WERI-Rb-1 (cell line): ENCODE data around the gene FRK.

Experiments used
- DNase-seq: peaks from one replicate; pipeline ENCODE4 v3.0.0-alpha.2; 2020
- H3K27ac ChIP-seq: fragments of 250-450 bp; sonication (Bioruptor Pico); 2 replicates; pipeline ENCODE4 v1.5.1; 2020; ENCODE audit warnings: mild to moderate bottlenecking, moderate library complexity
- H3K27me3 ChIP-seq: fragments of 250-450 bp; sonication (Bioruptor Pico); 2 replicates; pipeline ENCODE4 v1.5.1; 2021; ENCODE audit warnings: mild to moderate bottlenecking, low read depth, moderate library complexity; ENCODE audit not compliant: insufficient read depth, severe bottlenecking
- H3K36me3 ChIP-seq: fragments of 250-450 bp; sonication (Bioruptor Pico); 2 replicates; pipeline ENCODE4 v1.5.1; 2020; ENCODE audit warnings: mild to moderate bottlenecking, moderate library complexity
- H3K4me3 ChIP-seq: 2 replicates; pipeline ENCODE4 v1.5.1; 2011; ENCODE audit warnings: low read depth, mild to moderate bottlenecking, control low read depth, low read length
- H3K9me3 ChIP-seq: fragments of 250-450 bp; sonication (Bioruptor Pico); 2 replicates; pipeline ENCODE4 v1.5.1; 2021; ENCODE audit warnings: mild to moderate bottlenecking, moderate library complexity; ENCODE audit not compliant: severe bottlenecking
- TF ChIP-seq, protein P1 (sequence below): IDR thresholded peaks from 2 replicates; pipeline ENCODE4 v1.5.1; 2011; ENCODE audit warnings: low read depth, mild to moderate bottlenecking, control low read depth, inconsistent platforms, low read length

Gene FRK

DNA sequence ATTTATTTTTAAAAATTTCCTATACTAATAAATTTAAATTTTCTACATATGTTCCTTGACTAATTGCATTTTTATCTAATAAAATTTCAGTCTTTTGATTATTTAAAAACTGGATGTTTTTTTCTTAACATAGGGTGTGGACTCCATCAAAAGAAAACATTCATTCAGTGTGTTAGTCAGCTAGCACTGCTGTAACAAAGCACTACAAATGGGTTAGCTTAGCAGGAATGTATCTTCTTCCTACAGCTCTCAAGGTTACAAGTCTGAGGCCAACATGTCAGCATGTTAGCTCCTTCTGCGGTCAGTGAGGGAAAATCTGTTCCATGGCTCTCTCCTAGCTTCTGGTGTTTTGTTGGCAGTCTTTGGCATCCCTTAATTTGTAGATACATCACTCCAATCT lies 32.5 kb downstream of the FRK start:
- TF ChIP-seq, protein P1, sequence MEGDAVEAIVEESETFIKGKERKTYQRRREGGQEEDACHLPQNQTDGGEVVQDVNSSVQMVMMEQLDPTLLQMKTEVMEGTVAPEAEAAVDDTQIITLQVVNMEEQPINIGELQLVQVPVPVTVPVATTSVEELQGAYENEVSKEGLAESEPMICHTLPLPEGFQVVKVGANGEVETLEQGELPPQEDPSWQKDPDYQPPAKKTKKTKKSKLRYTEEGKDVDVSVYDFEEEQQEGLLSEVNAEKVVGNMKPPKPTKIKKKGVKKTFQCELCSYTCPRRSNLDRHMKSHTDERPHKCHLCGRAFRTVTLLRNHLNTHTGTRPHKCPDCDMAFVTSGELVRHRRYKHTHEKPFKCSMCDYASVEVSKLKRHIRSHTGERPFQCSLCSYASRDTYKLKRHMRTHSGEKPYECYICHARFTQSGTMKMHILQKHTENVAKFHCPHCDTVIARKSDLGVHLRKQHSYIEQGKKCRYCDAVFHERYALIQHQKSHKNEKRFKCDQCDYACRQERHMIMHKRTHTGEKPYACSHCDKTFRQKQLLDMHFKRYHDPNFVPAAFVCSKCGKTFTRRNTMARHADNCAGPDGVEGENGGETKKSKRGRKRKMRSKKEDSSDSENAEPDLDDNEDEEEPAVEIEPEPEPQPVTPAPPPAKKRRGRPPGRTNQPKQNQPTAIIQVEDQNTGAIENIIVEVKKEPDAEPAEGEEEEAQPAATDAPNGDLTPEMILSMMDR = no peak
- no peaks in the 10 kb centered on the region for H3K27me3 ChIP-seq
- DNase-seq = no peak
- H3K4me3 ChIP-seq = no peak overlapping the region
- H3K9me3 ChIP-seq = no peaks in the 10 kb centered on the region
- no peaks in the 10 kb centered on the region for H3K36me3 ChIP-seq
- no peak overlapping the region for H3K27ac ChIP-seq

DNA sequence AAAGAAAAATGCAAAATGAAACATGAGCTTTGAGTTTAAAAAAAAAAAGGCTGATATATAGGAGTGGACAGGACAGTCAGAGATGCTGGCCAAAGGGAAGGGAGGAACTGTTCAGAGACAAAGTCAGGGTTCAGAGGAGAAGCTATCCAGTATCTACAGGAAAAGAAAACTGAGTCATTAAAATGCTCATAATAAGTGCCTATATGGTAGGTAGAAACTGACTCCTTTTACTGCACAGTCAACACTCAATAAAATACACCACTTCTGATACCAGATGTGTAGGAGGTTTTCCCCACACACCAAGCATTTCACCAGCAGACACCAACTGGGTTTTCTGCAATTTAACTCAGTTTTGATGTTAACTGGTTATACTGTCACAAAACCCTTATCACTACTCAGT lies 32.9 kb downstream of the FRK start:
- DNase-seq = no peak
- Histone ChIP-seq H3K4me3 (no peak overlapping the region), H3K27ac (no peak overlapping the region), H3K9me3 (no peaks in the 10 kb centered on the region), H3K27me3 (no peaks in the 10 kb centered on the region), H3K36me3 (no peaks in the 10 kb centered on the region)
- TF ChIP-seq, protein P1 = no peak

DNA sequence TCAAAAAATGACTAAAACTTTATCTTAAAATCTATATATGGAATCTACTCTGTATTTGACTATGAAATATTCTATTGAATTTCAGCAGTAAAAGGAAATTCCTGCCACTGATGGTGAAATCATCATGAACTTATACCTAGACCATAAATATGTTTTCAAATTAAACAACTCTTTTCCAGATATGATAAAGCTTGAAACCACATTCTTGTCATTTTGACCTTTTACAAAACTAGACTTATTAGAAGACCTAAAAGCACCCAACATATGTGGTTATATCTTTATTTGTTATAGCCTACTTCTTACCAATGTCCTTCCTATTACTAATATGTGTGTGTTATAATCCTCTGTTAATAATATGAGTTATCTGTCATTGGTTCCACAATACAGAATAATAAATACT lies 35.3 kb downstream of the FRK start:
- Histone ChIP-seq H3K36me3 (no peaks in the 10 kb centered on the region), H3K27ac (no peak overlapping the region), H3K27me3 (no peaks in the 10 kb centered on the region), H3K9me3 (no peaks in the 10 kb centered on the region), H3K4me3 (no peak overlapping the region)
- DNase-seq = no peak
- TF ChIP-seq, protein P1 = no peak

DNA sequence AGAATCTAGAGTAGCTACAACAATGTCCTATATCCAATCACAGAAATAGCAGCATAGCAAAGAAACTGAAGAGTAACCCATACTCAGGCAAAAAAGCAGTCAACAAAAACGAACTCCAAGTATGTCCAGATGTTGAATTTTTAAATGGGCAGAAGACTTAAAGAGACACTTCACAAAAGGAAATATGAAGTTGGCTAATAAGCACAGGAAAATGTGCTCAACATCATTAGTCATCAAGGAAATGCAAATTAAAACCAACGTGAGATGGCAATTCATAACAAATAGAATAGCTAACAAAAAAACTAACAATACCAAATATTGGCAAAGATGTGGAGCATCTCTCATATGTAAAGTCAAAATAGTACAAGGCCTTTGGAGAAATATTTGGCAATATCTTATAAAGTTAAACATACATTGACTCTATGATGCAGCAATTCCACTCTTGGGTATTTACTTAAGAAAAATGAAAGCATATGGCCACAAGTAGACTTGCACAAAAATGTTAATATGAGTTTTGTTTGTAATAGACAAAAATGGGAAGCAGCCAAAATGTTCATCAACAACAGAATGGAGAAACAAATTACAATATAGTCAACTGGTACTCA lies 37.7 kb downstream of the FRK start:
- DNase-seq = no peak
- Histone ChIP-seq H3K27ac (no peak overlapping the region), H3K9me3 (no peaks in the 10 kb centered on the region), H3K4me3 (no peak overlapping the region), H3K27me3 (no peaks in the 10 kb centered on the region), H3K36me3 (no peaks in the 10 kb centered on the region)
- TF ChIP-seq, protein P1 = no peak

DNA sequence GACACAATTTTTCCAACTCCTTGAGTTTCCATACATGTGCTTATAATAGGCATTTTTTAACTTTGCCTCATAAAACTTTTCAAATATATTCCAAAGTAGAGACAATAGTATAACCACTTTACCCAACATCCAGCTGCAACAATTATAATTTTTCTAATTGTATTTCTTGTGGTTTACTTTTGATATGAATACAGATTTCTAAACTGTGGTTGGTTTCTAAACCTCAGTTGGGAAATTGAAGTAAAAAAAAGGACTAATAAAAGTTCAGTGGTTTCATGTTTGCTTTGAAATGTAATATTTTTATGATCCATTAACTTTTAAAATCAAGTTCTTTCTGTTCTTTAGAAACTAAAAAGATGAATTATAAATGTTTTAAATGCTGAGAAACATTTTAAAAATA lies 40.0 kb downstream of the FRK start:
- H3K4me3 ChIP-seq = no peak overlapping the region
- DNase-seq = no peak
- H3K27ac ChIP-seq = no peak overlapping the region
- no peaks in the 10 kb centered on the region for H3K36me3 ChIP-seq
- no peaks in the 10 kb centered on the region for H3K27me3 ChIP-seq
- no peaks in the 10 kb centered on the region for H3K9me3 ChIP-seq
- TF ChIP-seq, protein P1 = no peak

DNA sequence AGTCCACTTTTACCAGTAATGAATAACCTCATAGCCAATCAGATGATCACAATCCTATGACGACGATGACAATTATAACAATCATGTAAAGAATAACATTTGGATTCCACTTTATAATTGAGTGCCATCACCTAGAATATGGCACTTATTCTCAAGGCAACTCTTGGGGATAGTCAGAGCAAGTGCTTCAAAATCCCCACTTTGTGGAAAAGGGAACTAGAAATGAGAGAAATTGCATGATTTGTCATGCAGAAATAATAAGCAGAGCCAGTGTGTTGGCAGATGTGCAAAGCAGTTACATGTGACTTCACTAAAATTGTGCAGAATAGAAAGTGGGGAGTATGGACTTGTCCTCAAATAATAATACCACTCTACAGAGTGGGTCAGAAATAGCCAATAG lies 41.3 kb downstream of the FRK start:
- H3K9me3 ChIP-seq = no peaks in the 10 kb centered on the region
- DNase-seq = no peak
- TF ChIP-seq, protein P1 = no peak
- no peaks in the 10 kb centered on the region for H3K27me3 ChIP-seq
- H3K27ac ChIP-seq = no peak overlapping the region
- H3K36me3 ChIP-seq = no peaks in the 10 kb centered on the region
- no peak overlapping the region for H3K4me3 ChIP-seq
